ENCODE measurements around the gene PELI2. TPM values are rescaled to one million over a fixed set of nuclear protein-coding genes. Genes with fewer than 3 reads are reported as not detected.

PELI2 gene
- total RNA-seq, 1 experiment from 2014 or later = 9.3 TPM

GRCh38 chr14:56187736-56188135 lies 69.5 kb downstream of the PELI2 start:
- DNase-seq = no peak

GRCh38 chr14:56189307-56189706 lies 71.1 kb downstream of the PELI2 start:
- Histone ChIP-seq H3K27ac (no peak overlapping the region), H3K9me3 (replicated peaks) (no peaks in the 10 kb centered on the region), H3K36me3 (no peaks in the 10 kb centered on the region), H3K4me3 (no peak overlapping the region), H3K4me1 (no peaks in the 10 kb centered on the region), H3K27me3 (no peaks in the 10 kb centered on the region)
- no peak for DNase-seq

More at GRCh38 chr14:56187736-56188135, 69.5 kb downstream of the PELI2 start:
- Histone ChIP-seq H3K36me3 (no peaks in the 10 kb centered on the region), H3K4me3 (no peak overlapping the region), H3K9me3 (replicated peaks) (no peaks in the 10 kb centered on the region), H3K27me3 (no peaks in the 10 kb centered on the region), H3K27ac (no peak overlapping the region), H3K4me1 (no peaks in the 10 kb centered on the region)

DNA sequence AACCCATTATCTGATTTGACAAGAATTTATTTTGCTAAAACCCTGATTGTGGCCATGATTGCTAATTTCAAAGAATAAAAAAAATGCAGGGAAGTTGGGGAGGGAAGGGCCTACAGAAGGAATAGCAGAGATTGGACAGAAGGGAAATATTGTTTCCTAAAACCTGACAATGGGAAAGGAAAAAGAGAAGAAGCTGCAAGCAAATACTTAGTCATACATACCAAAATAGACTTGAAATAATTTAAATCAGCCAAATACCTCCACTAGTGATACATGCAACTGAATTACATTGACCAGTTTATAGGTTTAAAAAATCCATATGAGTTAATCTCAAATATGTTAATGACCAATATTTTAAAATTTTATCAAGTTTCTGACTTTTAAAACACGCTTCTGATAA lies 75.1 kb downstream of the PELI2 start:
- no peaks in the 10 kb centered on the region for H3K27me3 ChIP-seq
- H3K9me3 ChIP-seq (replicated peaks) = no peaks in the 10 kb centered on the region
- H3K4me1 ChIP-seq = peaks cover 11% of the 10 kb centered on the region
- no peaks in the 10 kb centered on the region for H3K36me3 ChIP-seq
- H3K4me3 ChIP-seq = no peak overlapping the region
- H3K27ac ChIP-seq = no peak overlapping the region
- DNase-seq = no peak

- H3K36me3 ChIP-seq = no peaks in the 10 kb centered on the region
- H3K9me3 ChIP-seq (replicated peaks) = no peaks in the 10 kb centered on the region
- no peak overlapping the region for H3K27ac ChIP-seq
- H3K27me3 ChIP-seq = no peaks in the 10 kb centered on the region
- H3K4me3 ChIP-seq = no peak overlapping the region
- H3K4me1 ChIP-seq = peaks cover 15% of the 10 kb centered on the region
- no peak for DNase-seq
Observed at GRCh38 chr14:56194042-56194441, 75.8 kb downstream of the PELI2 start.

DNA sequence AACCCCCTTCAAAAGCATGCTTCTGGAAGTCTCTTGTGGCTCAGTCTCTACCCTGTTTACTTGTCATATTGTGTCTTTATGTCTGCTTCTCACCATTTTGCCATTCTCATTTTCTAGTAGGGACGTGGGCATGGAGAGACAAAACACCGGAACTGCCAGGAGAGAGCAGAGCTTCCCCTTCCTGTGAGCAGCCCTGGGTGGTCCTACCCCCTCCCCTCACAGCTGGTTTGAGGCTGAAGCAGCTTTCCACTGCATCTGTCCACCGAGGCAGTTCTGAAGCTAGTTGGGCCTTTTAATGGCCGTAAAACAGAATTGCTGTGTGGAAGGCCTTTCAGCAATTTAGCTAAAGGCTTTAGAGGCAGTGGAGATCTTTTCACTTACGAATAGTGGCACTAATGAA lies 77.0 kb downstream of the PELI2 start:
- H3K4me3 ChIP-seq = peak overlapping the region; percentile 43

GRCh38 chr14:56195704-56196103 lies 77.5 kb downstream of the PELI2 start:
- peak overlapping the region; percentile 58 for H3K27ac ChIP-seq
- peak; percentile 74 to 78 for DNase-seq
- H3K4me1 ChIP-seq = peaks cover 23% of the 10 kb centered on the region
- no peaks in the 10 kb centered on the region for H3K27me3 ChIP-seq
- no peaks in the 10 kb centered on the region for H3K36me3 ChIP-seq
- H3K4me3 ChIP-seq = peak overlapping the region; percentile 43
- H3K9me3 ChIP-seq (replicated peaks) = no peaks in the 10 kb centered on the region

More for the DNA sequence above, 77.0 kb downstream of the PELI2 start:
- peak; percentile 74 to 77 for DNase-seq
- Histone ChIP-seq H3K27me3 (no peaks in the 10 kb centered on the region), H3K9me3 (replicated peaks) (no peaks in the 10 kb centered on the region), H3K4me1 (peaks cover 23% of the 10 kb centered on the region), H3K36me3 (no peaks in the 10 kb centered on the region), H3K27ac (peak overlapping the region; percentile 58)

GRCh38 chr14:56196274-56196673 lies 78.1 kb downstream of the PELI2 start:
- H3K4me3 ChIP-seq = peak overlapping the region; percentile 43
- H3K27me3 ChIP-seq = no peaks in the 10 kb centered on the region
- H3K9me3 ChIP-seq (replicated peaks) = no peaks in the 10 kb centered on the region
- peak overlapping the region; percentile 58 for H3K27ac ChIP-seq
- no peaks in the 10 kb centered on the region for H3K36me3 ChIP-seq
- peaks cover 23% of the 10 kb centered on the region for H3K4me1 ChIP-seq
- DNase-seq = peak in 1 of 2 experiments; percentile 10

DNA sequence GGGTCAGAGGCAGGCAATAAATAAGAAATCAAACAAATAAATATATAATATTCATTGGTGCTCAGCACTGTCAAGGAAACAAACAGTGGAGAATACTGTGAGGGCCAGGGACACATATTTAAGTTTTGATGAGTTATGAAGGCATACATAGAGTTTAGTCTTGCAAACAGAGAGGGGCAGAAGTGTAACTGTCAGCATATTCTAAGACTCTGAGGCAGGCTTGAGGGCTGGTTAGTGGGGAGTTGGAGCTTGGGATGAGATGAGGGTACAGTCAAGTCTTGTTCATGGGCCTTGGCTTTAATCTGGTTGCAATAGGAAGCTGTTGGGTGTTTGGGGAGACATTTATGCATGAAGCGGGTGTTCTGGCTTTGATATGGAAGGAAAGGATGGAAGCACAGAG lies 78.9 kb downstream of the PELI2 start:
- no peak for DNase-seq
- H3K27me3 ChIP-seq = no peaks in the 10 kb centered on the region
- H3K36me3 ChIP-seq = no peaks in the 10 kb centered on the region
- peaks cover 23% of the 10 kb centered on the region for H3K4me1 ChIP-seq
- no peak overlapping the region for H3K4me3 ChIP-seq
- H3K9me3 ChIP-seq (replicated peaks) = no peaks in the 10 kb centered on the region
- no peak overlapping the region for H3K27ac ChIP-seq

DNA sequence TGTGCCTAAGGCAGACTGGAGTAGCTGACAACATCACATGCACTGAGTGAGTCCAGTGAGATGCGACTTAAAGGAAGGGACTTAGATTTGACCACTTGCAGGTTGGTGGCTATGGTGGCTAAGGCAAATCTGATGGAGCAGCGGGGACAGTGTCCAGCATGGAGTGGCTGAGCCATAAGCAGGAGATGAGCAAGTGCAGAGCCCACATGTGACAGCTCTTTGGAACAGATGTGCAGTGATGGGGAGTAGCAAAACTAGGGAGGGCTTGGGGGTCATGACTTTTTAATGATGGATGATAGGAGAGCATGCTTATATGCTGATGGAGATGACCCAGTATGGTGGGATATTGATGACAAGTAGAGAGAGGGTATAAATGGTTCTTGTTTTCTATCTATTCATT lies 80.2 kb downstream of the PELI2 start:
- Histone ChIP-seq H3K27ac (no peak overlapping the region), H3K9me3 (replicated peaks) (no peaks in the 10 kb centered on the region), H3K36me3 (no peaks in the 10 kb centered on the region), H3K27me3 (no peaks in the 10 kb centered on the region), H3K4me3 (no peak overlapping the region), H3K4me1 (peaks cover 23% of the 10 kb centered on the region)
- no peak for DNase-seq

GRCh38 chr14:56199095-56199981 lies 81.1 kb downstream of the PELI2 start:
- H3K27me3 ChIP-seq = no peaks in the 10 kb centered on the region
- H3K9me3 ChIP-seq (replicated peaks) = no peaks in the 10 kb centered on the region
- H3K4me3 ChIP-seq = no peak overlapping the region
- peak; percentile 38 to 60 for DNase-seq
- H3K4me1 ChIP-seq = peaks cover 23% of the 10 kb centered on the region
- H3K27ac ChIP-seq = peak overlapping the region; percentile 27
- H3K36me3 ChIP-seq = no peaks in the 10 kb centered on the region

- peaks cover 23% of the 10 kb centered on the region for H3K4me1 ChIP-seq
- no peak for DNase-seq
- H3K4me3 ChIP-seq = no peak overlapping the region
- no peaks in the 10 kb centered on the region for H3K27me3 ChIP-seq
- no peak overlapping the region; the same call in 1 of the 2 replicates for H3K27ac ChIP-seq
- H3K9me3 ChIP-seq (replicated peaks) = no peaks in the 10 kb centered on the region
- no peaks in the 10 kb centered on the region for H3K36me3 ChIP-seq
Observed at GRCh38 chr14:56199982-56200577, 81.9 kb downstream of the PELI2 start.

- no peak for DNase-seq
- no peaks in the 10 kb centered on the region for H3K9me3 ChIP-seq (replicated peaks)
Observed at GRCh38 chr14:56202256-56202655, 84.0 kb downstream of the PELI2 start.

DNA sequence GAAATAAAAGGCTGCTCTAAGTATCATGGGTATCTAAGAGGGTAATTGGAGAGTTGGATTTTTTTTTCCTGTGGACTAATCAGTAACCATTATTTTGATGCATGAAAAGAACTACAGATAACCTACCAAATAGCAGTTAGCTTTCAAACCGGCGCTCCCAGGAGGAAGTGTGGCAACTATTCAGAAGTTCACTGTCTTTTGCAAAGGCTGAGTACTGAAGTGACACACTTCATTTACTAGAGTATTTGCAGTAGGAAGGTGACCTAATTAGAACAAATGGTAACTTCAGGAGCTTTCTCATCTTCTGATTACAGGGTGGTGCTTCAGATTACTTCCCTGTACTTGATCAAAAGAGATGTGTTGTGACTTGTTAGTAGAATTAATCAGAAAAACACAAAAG lies 87.7 kb downstream of the PELI2 start:
- Histone ChIP-seq H3K9me3 (replicated peaks) (no peaks in the 10 kb centered on the region), H3K4me1 (no peaks in the 10 kb centered on the region), H3K4me3 (no peak overlapping the region), H3K27ac (no peak overlapping the region), H3K36me3 (no peaks in the 10 kb centered on the region), H3K27me3 (no peaks in the 10 kb centered on the region)
- DNase-seq = no peak

More at GRCh38 chr14:56202256-56202655, 84.0 kb downstream of the PELI2 start:
- Histone ChIP-seq H3K4me3 (no peak overlapping the region), H3K4me1 (peaks cover 12% of the 10 kb centered on the region; the same call in 1 of the 2 replicates), H3K27ac (no peak overlapping the region), H3K27me3 (no peaks in the 10 kb centered on the region), H3K36me3 (no peaks in the 10 kb centered on the region)

DNA sequence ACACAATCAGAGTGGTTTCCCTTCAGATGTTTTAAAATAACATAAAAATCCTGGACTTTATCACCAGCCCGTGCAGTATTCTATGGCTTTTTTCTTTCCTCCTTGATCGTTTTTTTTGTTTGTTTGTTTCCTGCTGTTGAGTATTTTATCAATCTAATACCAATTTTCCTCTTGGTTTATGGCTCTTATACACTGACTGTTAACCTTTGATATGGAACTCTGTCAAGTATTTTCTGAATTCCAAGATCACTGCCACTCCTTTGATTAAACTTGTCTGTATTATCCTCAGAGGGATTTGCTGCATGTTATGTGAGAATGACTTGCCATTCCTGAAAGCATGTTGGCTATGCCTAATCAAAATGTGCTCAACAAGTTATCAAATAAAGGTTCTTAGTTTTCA lies 88.4 kb downstream of the PELI2 start:
- H3K4me1 ChIP-seq = no peaks in the 10 kb centered on the region
- no peak for DNase-seq
- no peaks in the 10 kb centered on the region for H3K9me3 ChIP-seq (replicated peaks)
- H3K27ac ChIP-seq = no peak overlapping the region
- no peaks in the 10 kb centered on the region for H3K36me3 ChIP-seq
- no peaks in the 10 kb centered on the region for H3K27me3 ChIP-seq
- H3K4me3 ChIP-seq = no peak overlapping the region

GRCh38 chr14:56207626-56208292 lies 89.5 kb downstream of the PELI2 start:
- Histone ChIP-seq H3K4me1 (no peaks in the 10 kb centered on the region), H3K4me3 (no peak overlapping the region), H3K27ac (no peak overlapping the region), H3K27me3 (no peaks in the 10 kb centered on the region), H3K9me3 (replicated peaks) (no peaks in the 10 kb centered on the region), H3K36me3 (no peaks in the 10 kb centered on the region)
- DNase-seq = no peak

Data from SJCRH30 (cell line).